ENCODE measurements around the gene TNFAIP8L3.

GRCh38 chr15:51128701-51129100 lies 34.0 kb upstream of the TNFAIP8L3 start:
- TF ChIP-seq GLIS3 (CRISPR knock-in tag; IDR thresholded peaks at IDR 0.05): no peak
- TF ChIP-seq BACH2 (CRISPR knock-in tag; IDR thresholded peaks at IDR 0.05; ENCODE audit: borderline replicate concordance): no peak
- TF ChIP-seq ZFP3 (CRISPR knock-in tag; IDR thresholded peaks at IDR 0.05): no peak
- no peak for TF ChIP-seq PATZ1 (CRISPR knock-in tag; IDR thresholded peaks at IDR 0.05; ENCODE audit: borderline replicate concordance)

Data from SK-N-SH treated with all-trans-retinoic acid at 6 μM for 48 hours (cell line).